NCI-H1092 treated with DMSO at 0.1 percent for 48 hours (cell line): Measurements from ENCODE around the gene MYLK3.

Experiments used
- DNase-seq: peaks from one replicate; lab custom pipeline; 2025; lab: John Stamatoyannopoulos, UW

Gene MYLK3

DNA sequence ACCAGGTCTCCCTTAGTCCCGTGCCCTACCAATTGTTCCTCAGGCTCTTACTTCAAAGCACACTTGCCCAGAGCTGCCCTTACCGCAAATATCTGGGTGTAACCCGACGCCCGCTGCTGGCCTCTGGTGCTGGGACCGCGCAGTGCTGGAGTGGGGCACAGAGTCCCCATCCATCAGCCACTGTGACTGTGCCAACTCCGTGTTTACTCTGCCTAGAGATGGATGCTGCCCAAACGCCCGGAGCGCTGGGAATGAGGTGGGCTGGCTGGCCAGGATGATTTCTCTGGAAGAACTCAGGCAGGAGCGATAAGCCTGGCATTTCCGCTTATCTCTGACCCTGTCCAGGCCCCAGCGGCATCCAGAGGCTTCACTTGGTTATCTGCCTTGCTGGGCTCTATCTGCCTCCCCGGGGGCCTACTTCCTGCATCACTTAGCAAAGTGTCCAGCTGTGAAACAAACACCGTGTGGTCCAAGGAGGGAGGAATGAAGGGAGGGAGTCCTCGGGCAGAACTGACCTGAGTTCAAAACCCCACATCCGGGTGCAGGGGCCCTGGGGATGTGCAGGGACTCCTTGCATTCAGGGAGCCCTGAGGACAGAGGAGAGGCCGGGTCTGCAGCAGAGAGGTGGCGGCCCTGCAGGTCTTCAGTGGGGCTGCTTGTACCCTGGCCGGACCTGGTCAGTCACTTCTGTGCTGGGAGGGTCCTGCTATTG is 9.4 kb upstream of the MYLK3 start:
- DNase-seq: peak; percentile 72

DNA sequence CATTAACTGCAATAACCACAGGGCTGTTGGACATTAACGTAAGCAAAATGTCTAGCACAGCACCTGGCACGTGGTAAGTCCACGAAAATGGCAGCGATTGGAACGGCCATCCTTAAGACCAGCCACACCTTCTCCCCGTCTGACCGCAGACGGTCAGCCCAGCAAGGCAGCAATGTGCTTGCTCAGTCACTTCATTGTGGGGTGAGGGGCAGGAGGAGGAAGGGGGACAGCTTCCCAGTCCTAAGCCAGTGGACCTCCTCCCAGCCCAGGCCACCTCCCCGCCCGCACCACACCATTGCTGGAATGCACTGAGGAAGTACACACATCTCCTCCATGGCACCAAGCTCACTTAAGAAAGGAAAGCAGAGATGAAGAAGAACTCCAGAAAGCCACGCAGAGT is 8.6 kb upstream of the MYLK3 start:
- DNase-seq: no peak

DNA sequence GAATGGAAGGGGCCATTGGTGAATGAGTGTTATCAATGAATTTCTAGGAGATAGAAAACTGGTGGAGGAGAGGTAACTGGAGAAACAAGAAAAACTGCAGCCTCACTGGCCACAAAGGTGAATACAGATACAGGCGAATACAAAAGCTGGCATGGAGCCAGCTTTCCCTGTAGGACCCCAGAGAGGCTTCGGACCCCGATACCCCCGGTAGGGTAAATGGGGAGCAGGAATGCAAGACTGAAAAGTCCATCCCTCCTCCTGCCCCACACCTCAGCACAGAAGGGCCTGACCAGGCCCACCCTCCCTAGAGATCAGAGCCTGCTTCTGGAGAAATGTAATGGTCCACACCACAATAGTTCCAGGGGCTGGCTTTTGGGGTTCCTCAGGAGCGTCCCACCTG is 4.9 kb upstream of the MYLK3 start:
- no peak for DNase-seq

DNA sequence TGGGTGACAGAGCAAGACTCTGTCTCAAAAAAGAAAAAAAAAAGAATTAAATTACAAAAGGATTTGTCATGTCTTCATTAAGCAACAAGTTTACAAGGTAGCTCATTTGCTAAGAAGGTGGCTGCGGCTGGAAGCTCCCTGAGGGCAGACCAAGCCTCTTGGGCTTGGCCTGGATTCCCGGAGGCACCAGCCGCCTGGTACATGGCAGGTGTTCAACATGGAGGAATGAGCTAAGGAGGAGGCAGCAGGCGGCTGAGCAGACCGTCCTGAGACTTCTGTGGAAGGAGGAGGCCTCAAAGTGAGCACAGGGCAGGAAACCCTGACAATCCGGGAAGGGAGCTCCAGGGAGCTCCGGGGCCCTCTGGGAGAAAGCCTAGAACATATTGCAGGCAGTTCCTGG is 3.2 kb upstream of the MYLK3 start:
- DNase-seq: no peak

DNA sequence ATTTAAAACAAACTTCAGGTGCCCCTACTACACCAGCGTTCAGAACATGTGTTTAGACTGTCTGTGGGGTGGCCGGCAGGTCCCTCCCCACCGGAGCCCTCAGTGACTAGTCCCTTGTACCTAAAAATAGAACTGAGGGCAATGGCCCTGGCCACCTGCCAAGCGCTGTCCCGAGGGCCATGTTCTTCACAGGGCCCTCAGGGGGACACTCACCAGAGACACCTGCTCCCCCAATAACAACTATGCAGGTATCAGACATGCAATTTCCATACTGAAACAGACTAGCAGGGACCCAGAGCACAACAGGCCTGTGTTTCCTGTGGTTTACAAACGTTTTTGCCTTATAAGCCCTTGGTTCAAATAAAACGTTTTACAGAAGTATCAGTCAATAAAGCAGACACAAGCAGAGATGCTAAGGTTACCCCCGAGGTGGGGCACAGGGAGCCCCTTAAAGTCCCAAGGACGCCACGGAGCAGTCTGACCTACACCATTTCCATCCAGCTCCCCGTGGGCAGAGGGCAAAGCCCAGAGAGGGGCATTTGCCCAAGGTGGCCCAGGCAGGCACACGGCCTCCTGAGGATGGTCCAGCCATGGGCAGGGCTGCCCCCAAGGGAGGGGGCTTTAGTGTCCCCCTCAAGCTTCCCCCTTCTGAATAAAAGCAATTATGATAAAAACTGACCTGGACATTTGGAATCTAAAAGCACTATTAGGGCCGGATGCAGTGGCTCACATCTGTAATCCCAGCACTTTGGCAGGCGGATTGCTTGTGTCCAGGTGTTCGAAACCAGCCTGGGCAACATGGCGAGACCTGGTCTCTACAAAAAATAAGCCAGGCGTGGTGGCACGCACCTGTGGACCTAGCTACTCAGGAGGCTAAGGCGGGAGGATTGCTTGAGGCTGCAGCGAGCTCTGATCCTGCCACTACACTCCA is 896 bp upstream of the MYLK3 start:
- DNase-seq: peak; percentile 43

DNA sequence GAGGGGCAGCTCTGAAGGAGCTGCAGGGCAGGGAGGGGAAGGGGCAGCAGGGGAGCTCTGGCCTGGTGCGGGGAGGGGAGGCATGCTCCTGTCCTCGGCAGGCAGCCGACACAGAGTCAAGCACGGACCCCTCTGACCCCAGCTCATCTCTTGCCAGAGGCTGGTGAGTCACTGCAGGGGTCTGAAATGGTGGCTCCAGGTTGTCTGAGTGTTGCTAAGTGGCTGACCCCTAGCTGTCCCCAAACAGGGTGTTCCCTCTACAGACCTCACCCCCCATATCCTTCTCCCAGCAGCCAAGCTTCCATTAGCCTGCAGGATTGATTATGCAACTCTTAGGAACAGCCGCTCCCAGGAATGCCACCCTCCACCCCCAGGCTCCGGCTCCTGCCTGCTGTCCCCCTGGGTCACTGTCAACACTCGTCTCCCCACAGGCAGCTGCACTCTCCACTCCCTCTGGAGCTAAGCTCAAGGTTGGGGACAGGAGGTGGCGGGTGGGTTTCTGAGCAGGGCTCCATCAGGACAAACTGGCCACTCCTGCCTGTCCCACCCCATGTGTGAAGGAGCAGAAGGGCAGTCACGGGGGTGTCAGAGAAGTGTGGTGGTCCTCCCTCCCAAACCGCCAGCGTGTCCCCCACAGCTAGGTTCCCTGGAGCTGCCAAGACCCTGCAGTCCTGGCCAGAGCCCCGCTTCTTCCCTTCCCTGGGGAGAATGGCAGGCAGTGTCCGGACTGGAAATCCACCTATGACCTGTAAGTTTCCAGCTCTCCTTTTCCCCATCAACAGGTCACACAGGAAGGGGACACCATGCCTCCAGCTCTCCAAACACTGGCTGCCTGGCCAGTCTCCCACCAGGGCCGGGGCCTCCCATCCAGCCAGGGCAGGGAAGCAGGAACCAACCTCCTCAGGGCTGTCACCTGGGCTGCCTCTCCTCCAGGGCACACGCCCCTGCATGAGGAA is 1.0 kb downstream of the MYLK3 start:
- no peak for DNase-seq

DNA sequence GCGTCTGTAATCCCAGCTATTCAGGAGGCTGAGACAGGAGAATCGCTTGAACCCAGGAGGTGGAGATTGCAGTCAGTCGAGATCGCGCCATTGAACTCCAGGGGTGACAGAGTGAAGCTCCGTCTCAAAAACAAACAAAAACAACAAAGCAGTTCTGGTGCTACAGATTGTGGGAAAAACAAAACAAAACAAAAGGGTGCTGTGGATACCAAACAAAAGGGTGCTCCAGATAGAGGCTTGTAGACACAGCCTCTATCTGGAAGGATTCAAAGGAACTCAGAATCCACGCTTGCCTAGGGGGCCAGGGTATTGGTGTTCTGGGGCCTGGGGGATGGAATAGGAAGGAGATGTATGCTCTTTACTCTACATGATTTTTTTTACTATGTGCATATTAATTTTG is 2.5 kb downstream of the MYLK3 start:
- DNase-seq: no peak

DNA sequence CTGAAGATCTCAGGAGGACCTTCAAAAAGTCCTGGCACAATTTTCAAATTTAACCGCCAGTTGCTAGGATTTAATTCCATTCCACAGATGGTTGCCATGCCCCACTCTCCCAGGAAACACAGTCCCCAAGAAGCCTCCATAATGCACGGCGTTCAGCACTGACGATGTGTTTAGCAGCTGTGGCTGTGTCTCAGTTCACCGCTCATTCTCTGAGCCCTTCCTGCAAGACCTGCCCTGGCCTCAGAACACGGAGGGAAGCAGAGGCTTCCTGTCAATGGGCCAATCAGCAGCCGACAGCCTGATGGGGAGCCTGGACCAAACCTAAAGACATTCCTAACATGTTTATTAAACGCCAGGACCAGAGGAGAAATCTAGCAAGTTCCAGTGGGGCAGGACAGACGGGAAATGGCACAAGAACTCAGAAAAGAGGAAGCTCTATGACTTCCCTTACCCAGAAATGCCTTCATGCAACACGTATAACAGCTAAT is 4.9 kb downstream of the MYLK3 start:
- no peak for DNase-seq

DNA sequence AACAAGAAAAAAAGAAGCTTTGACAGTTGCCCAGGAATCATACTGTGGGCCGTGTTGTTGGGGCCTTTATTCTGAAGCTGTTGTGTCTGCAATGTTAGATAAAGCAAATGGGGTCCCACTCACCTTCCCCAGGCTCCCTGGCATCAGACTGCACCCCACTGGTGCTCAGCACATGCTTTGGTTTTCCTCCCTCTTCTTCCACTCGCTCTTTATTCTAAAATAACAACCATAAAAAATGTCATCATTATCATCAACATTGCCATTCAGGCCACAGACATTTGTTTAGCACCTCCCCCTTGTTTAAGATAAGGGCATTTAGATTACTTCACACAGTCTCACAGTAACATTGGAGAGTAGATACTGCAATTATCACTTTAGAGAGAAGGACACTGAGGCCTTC is 8.2 kb downstream of the MYLK3 start:
- no peak for DNase-seq

DNA sequence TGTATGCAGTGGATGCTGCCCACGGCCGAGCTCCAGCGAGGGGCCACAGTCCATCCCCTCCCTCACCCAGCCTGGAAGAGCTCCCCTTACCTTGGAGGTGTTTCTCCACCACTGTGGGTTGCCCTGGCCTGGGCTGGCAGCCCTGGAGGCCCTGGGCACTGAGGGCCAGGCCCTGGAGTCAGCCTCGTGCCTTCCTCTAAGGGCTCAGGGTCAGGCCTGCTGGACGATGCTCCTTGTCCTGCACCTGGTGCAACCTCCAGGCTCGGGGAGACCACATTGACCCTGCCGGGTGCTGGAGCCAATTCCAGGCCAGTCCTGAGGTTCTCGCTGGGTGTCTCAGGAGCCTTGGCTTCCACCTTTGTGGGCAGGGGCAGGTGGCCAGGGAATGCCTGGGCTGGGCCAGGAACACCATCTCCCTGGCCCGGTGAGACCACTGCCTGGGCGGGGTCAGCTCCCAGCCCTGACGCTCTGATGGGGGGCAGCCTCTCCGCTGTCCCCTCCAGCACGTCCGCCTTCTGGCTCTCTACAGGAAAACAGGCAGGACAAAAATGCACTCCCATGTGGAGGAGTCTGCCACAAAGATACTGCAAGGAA is 10.4 kb downstream of the MYLK3 start:
- DNase-seq: no peak

DNA sequence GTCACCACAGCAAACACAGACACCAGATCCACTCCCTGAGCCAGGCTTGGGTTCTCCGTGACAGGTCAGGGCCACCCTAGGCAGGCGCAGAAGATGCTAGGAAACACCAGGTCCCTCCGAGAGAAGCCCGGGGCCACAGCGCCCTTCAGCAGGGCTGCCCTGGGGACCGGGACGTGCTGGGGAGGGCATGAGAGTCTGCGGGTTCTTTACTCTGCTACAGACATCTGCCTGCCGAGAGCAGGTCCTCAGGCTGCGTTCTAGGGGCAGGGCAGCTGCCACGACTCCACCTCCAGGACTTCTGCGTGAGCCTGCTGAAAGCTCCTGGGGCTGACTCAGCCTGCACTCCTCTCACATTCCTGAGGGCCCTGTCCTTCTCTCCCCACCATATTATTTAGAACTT is 11.4 kb downstream of the MYLK3 start:
- DNase-seq: no peak

DNA sequence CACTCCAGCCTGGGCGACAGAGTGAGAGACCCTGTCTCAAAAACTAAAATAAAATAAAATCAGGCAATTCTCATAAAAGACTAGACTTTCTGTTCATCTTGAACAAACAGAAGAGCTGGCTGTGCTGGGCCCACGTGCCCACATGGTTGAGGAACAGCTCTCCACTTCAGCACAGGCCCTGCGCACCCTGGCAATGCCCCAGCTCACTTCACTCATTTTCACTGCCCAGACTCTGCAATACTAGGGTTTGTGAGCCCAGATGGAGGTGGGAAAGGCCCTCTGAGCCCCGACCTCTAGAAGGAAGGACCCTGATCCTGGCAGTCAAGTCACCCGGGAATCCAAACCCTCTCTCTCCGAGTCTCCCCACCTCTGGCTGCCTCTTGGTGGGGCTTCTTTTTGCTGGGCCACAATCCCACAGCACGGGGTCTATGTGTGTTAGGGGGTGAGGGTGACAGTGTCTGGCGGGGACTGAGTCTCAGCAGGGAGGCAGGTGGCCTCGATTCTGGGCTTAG is 14.8 kb downstream of the MYLK3 start:
- no peak for DNase-seq

DNA sequence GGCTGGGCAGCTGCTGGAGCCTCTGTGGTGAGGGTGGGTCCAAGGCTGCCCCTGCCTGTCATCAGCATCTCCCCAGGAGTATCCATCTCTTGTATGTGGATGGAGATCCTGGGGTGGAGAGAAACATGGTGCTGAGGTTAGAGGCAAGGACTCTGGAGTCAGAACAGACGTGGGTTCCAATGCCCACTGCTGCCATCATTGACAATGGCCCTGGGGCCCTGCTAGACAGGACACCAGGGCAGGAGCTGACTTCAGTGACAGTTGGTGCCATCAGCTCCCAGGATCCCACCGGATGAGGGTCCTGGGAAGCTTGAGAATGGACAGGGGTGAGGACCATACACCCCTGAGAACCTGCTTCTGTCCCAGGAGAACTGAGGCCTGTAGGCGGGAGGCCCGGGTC is 15.6 kb downstream of the MYLK3 start:
- DNase-seq: no peak

DNA sequence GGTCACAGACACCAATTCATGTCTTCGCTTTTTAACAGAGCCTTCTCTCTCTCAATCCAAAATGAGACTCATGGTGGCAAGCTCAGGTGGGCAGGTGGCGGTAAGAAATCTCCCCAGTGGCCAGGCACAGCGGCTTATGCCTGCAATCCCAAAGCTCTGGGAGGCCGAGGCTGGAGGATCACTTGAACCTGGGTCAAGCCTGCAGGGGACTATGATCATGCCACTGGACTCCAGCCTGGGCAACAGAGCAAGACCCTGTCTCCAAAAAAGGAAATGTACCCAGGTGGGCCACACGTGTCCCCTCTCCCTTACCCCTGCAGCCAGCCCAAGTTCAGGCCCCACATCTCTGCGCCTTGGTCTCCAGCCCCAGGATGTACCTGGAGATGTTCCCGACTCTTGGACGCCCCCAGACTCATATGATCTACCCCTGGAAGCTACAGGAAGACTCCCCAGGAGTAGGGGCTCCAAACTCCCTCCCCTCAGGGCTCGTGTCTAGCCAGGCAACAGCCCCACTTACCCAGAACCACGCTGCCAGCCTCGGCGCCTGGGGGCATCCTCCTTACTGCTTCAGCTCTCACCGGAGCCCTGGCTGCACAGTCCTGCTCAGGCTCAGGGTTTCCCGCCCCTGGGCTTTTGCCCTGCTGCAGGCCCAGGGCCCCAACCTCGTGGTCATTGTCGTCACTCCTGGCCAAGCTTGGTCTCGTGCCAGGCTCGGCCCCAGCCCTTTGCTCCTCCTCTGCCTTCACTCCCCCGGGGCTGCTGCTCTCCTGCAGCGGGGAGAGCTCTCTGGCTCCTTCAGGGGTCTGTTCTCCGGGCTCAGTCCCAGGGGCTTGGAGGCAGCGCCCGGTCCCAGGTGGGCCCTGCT is 16.2 kb downstream of the MYLK3 start:
- DNase-seq: no peak

DNA sequence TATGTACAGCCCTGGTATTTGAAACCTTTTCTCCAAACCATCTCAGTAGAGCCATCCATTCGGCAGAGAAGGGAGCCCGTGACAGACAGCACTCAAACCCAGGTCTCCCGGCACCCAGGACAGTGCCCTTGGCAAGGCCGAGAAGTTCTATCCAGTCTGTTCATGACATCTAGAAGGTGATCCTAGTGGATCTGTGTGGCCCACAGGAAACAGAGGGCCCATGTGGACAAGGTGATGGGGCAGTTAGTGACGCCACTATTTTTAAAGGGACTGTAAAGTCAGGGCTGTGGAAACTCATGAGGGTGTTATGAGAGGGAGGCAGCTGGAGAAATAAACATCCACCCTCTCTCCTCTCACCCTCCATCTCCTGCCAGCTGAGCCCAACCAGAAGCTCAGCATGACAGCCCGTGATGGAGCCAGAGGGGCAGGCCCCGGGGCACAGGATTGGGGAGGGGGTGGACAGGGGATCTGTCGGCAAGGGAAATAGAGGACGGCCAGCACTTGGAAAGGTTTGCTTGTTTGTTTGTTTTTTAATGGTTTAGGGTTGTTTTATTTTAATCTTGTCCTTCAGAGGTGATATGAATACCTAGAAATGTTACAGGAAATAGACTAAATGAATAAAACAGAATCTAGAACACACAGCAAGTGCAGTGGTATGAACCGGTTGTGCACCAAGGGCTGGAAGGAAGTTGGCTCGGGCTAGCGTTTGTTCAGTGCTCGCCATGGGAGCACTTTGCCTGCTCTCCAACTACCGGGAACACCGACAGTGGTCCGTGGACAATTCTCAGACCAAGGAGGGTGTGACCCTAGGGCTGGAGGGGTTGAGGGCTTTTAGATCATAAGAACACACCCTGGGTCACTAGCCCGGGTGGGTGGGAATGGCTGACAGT is 17.1 kb downstream of the MYLK3 start:
- DNase-seq: no peak

DNA sequence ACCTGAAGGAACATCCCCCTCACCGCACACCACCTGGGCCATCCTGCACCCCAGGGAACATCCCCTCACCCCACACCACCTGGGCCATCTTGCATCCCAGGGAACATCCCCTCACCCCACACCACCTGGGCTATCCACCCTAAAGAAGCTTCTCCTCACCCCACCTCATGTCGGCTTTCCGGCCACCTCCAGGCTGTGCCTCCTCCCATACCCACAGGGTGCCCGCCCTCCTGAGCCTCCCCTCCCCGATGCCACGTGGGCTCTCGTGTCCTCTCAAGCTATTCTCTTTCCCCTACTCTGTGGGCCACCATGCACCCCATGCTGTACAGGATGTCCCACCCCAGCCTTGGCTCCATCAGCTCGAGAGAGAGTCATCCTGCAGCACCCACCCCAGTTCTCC is 18.0 kb downstream of the MYLK3 start:
- DNase-seq: no peak

DNA sequence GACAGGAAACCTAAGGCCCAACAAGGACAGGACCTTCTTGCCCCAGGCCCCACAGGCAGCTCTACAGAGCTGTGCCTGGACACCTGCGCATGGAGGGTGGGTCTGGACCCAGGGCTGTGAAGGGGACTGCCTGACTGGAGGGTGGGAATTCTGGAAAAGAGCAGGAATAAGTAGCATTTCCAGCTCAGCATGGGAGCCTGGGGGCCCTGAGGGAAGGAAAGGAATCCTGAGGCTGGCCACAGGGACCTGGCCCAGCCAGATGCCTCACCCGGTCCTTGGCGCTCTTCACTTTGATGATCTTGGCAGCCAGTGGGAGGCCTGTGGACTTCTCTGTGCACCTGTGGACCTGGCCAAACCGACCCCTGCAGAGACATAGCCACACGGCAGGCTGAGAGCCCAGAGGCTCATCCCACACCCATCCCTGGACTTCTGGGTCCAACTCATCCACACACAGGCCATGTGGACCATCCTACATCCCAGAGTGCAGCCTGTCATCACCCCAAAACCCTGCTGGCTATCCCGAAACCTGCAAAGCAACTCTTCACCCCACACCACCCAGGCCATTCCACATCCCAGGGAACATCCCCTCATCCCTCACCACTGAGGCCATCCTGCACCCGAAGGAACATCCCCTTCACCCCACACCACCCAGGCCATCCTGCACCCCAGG is 18.7 kb downstream of the MYLK3 start:
- no peak for DNase-seq

DNA sequence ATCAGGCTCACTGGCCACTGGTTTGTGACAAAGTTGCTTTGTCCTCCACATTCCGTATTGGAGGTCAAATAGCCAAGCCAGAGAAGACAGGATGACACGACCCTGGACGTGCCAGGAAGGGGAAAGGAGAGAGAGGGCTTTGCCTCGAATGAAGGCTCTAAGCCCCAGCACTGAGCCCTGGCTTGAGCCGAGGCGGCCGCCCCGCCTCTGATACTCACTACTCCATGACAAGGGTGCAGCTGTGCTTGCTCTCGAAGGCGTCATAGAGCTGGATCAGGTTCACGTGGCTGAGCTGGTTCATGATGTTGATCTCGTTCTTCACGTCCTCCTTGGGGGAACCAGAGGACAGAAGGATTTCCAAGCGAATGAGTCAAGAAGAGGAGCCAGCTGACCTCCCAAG is 19.3 kb downstream of the MYLK3 start:
- no peak for DNase-seq

DNA sequence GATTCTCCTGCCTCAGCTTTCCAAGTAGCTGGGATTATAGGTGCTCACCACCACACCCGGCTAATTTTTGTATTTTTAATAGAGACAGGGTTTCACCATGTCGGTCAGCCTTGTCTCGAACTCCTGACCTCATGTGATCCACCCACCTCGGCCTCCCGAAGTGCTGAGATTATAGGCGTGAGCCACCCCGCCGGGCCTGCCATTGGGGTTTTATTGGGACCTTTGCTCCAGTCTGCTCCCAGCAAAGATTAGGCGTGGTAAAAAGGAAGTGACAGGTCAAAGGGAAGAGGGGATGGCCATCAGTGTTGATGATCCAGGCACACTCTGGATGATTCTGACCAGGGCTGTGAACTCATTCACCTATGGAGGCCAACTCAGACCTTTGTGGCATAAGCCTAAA is 20.5 kb downstream of the MYLK3 start:
- no peak for DNase-seq
